Mesodermal cell (in vitro differentiated cells): ENCODE data around the gene ZNF346.

Experiments
- H3K27ac ChIP-seq: 2 replicates; pipeline ENCODE4 v1.7.0; 2013; ENCODE audit warnings: mild to moderate bottlenecking, low read depth, low read length, moderate library complexity; ENCODE audit not compliant: severe bottlenecking
- H3K36me3 ChIP-seq: 2 replicates; pipeline ENCODE4 v1.7.1; 2013; ENCODE audit warnings: mild to moderate bottlenecking, low read length, moderate library complexity; ENCODE audit not compliant: control insufficient read depth, insufficient read depth
- H3K4me1 ChIP-seq: one replicate; pipeline ENCODE4 v1.7.1; 2013; ENCODE audit warnings: mild to moderate bottlenecking, low read length; ENCODE audit not compliant: insufficient read depth, control insufficient read depth, poor library complexity, severe bottlenecking
- H3K4me3 ChIP-seq: 2 replicates; pipeline ENCODE4 v1.7.0; 2013; ENCODE audit warnings: low read length, control low read depth, mild to moderate bottlenecking; ENCODE audit not compliant: insufficient read depth, poor library complexity, severe bottlenecking; ENCODE audit errors: extremely low read depth
- H3K9me3 ChIP-seq: 2 replicates; pipeline ENCODE4 v1.7.1; 2013; ENCODE audit warnings: mild to moderate bottlenecking, low read length, moderate library complexity; ENCODE audit not compliant: control insufficient read depth
- WGBS, 2 experiments: methylation state at CpG; one replicate each; pipeline ENCODE4 v1.1.5; 2013; ENCODE audit warnings: missing lambda C conversion rate in 2 of 2; ENCODE audit not compliant: insufficient coverage in 2 of 2; 5-methylcytosine and 5-hydroxymethylcytosine counted together

Gene ZNF346

DNA sequence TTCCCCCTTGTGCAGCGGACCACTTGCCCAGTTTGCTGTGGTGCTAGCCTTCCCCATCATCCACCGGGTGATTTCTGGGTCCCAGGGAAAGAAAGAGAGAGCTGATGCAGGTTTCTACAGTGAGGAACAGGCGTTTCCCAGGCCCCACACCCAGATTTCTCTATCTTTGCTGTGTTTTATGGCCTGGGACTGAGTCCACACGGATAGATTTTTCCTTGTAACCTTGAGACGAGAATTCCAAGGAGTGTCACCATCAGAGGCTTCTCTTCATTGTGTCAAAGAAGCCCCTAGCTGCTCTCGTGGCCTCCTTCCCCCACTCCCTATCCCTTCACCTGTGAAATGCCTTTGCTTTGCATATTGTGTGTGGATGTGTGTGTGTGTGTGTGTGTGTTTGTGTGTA is 43.0 kb downstream of the ZNF346 start:
- Histone ChIP-seq H3K27ac (no peak overlapping the region), H3K36me3 (peaks cover 36% of the 10 kb centered on the region), H3K4me3 (no peak overlapping the region), H3K4me1 (peaks cover 6% of the 10 kb centered on the region), H3K9me3 (no peaks in the 10 kb centered on the region)
- WGBS, 2 experiments = 87 to 100% methylated on average over 1 to 4 of the region's 6 CpGs

DNA sequence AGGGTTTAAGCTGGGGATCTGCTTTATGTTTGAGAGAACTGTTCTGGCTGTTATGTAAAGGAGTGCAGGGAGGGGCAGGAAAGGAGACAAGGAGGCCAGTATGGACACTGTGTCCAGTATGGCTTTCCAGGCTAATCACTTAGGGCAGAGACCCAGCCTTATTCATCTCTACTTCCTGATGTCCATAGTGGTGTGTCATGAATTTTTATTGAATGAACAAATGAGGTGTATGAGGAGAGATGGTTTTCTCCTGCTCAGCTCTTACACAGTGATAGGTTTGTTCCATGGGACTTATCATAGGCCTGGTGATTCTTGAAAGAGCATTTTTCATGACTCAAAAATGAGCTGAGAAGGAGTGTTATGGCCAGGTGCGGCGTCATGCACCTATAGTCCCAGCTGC is 43.7 kb downstream of the ZNF346 start:
- 94% methylated on average over 2 of the region's 2 CpGs; no CpG with 5 or more reads in 1 of the 2 experiments for WGBS, 2 experiments
- peaks cover 36% of the 10 kb centered on the region for H3K36me3 ChIP-seq
- H3K27ac ChIP-seq = no peak overlapping the region
- H3K4me1 ChIP-seq = peaks cover 6% of the 10 kb centered on the region
- H3K4me3 ChIP-seq = no peak overlapping the region
- no peaks in the 10 kb centered on the region for H3K9me3 ChIP-seq

DNA sequence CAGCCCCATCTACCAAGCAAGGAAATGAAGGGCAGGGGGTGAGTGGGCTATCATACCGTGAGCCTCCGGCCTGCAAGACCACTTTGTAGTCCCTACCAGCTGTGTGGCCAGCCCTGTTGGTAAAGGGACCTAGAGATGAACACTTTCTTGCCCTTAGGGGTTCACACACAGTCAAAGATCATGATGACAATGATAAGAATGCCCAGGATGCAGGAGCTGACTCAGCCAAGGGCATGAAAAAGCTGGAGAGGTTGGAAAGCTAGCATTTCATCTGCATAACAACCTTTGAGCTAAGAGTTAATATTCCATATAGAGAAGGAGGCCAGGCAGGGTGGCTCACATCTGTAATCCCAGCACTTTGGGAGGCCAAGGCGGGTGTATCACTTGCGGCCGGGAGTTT is 45.0 kb downstream of the ZNF346 start:
- no peak overlapping the region for H3K4me3 ChIP-seq
- H3K9me3 ChIP-seq = no peaks in the 10 kb centered on the region
- peaks cover 6% of the 10 kb centered on the region for H3K4me1 ChIP-seq
- H3K27ac ChIP-seq = no peak overlapping the region
- peaks cover 30% of the 10 kb centered on the region for H3K36me3 ChIP-seq
- WGBS, 2 experiments = 100% methylated on average over 1 of the region's 5 CpGs

GRCh38 chr5:177070536-177071191 is 48.2 kb downstream of the ZNF346 start:
- H3K9me3 ChIP-seq = no peaks in the 10 kb centered on the region
- 93 to 94% methylated on average over 4 to 5 of the region's 6 CpGs for WGBS, 2 experiments
- peaks cover 6% of the 10 kb centered on the region for H3K4me1 ChIP-seq
- no peak overlapping the region for H3K27ac ChIP-seq
- H3K36me3 ChIP-seq = peaks cover 3% of the 10 kb centered on the region
- H3K4me3 ChIP-seq = no peak overlapping the region

GRCh38 chr5:177071666-177072385 is 49.3 kb downstream of the ZNF346 start:
- peaks cover 6% of the 10 kb centered on the region for H3K4me1 ChIP-seq
- H3K27ac ChIP-seq = peak overlapping the region; percentile 57
- H3K4me3 ChIP-seq = no peak overlapping the region
- WGBS, 2 experiments = 24 to 42% methylated on average over 4 of the region's 6 CpGs
- H3K36me3 ChIP-seq = no peaks in the 10 kb centered on the region
- H3K9me3 ChIP-seq = no peaks in the 10 kb centered on the region

DNA sequence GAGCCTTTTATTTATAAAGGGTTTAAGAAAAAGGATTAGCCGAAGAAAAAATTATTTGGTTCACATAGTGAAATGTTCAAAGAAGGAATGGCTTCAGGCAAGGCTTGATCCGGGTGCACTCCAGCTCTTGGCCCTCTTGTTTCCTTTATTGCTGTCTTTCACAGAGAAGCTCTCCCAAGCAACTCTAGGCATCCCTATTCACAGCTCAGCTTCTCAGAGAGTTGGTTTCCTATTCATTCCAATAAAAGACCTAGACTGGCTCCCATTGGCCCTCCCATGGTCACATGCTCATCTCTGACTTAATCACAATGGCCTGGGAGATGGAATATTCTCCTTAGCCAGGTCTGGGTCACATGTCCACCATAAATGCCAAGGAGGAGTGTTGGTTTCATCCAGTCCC is 54.8 kb downstream of the ZNF346 start:
- 95 to 100% methylated on average over 2 of the region's 2 CpGs for WGBS, 2 experiments
- H3K36me3 ChIP-seq = no peaks in the 10 kb centered on the region
- no peaks in the 10 kb centered on the region for H3K4me1 ChIP-seq

DNA sequence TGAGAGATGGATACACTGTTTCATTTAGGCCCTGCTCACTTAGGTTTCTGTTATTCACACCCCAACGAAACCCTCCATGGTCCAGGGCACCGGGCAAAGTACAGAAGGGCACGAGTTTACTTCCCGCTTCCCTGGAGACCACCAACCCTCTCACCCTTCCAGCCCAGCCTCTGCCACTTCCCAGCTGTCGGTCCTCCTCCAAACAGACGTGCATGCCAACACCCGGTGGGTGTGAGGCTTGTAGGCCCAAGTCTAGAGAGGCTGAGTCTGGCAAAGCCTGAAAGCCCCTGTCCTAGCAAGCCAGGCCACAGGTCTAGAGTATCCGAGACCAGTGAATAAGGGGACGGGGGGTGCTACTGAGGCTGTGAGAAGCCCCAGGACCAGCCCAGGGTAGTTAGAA is 57.1 kb downstream of the ZNF346 start:
- WGBS, 2 experiments = 89 to 97% methylated on average over 4 to 6 of the region's 9 CpGs
- Histone ChIP-seq H3K4me3 (no peak overlapping the region), H3K9me3 (no peaks in the 10 kb centered on the region), H3K36me3 (no peaks in the 10 kb centered on the region), H3K4me1 (no peaks in the 10 kb centered on the region), H3K27ac (no peak overlapping the region)

More for the DNA sequence above, 54.8 kb downstream of the ZNF346 start:
- H3K27ac ChIP-seq = no peak overlapping the region
- H3K9me3 ChIP-seq = no peaks in the 10 kb centered on the region
- no peak overlapping the region for H3K4me3 ChIP-seq

GRCh38 chr5:177080265-177080664 is 57.8 kb downstream of the ZNF346 start:
- WGBS, 2 experiments = 90 to 100% methylated on average over 5 of the region's 5 CpGs
- no peaks in the 10 kb centered on the region for H3K36me3 ChIP-seq
- no peaks in the 10 kb centered on the region for H3K4me1 ChIP-seq
- H3K4me3 ChIP-seq = no peak overlapping the region
- no peak overlapping the region for H3K27ac ChIP-seq
- no peaks in the 10 kb centered on the region for H3K9me3 ChIP-seq

DNA sequence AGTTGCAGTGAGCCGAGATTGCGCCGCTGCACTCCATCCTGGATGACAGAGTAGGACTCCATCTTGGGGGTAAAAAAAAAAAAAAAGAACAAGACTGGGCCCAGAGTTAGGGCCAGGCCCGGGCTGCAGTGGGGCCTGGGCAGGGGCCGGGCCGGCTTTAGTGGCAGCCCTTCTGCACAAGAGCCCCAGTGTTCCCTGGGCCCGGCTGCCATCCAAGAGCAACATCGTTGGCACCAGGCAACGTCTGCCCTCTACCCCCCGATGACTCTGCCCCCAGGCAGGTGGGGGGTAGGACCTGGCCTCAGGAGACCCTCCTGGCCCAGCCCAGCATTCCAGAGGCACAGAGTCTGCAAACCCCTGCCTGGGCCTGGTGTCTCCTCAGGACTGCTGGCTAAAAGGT is 59.4 kb downstream of the ZNF346 start:
- H3K4me3 ChIP-seq = no peak overlapping the region
- 95 to 97% methylated on average over 7 to 10 of the region's 10 CpGs for WGBS, 2 experiments
- H3K4me1 ChIP-seq = no peaks in the 10 kb centered on the region

GRCh38 chr5:177083357-177083756 is 60.9 kb downstream of the ZNF346 start:
- 70 to 80% methylated on average over 4 of the region's 4 CpGs for WGBS, 2 experiments
- Histone ChIP-seq H3K27ac (no peak overlapping the region), H3K36me3 (no peaks in the 10 kb centered on the region), H3K9me3 (no peaks in the 10 kb centered on the region), H3K4me3 (no peak overlapping the region), H3K4me1 (no peaks in the 10 kb centered on the region)

More for the DNA sequence above, 59.4 kb downstream of the ZNF346 start:
- no peaks in the 10 kb centered on the region for H3K36me3 ChIP-seq
- H3K9me3 ChIP-seq = no peaks in the 10 kb centered on the region
- no peak overlapping the region for H3K27ac ChIP-seq

GRCh38 chr5:177084175-177084574 is 61.7 kb downstream of the ZNF346 start:
- 40 to 88% methylated on average over 1 to 3 of the region's 4 CpGs for WGBS, 2 experiments

More at GRCh38 chr5:177084175-177084574, 61.7 kb downstream of the ZNF346 start:
- H3K9me3 ChIP-seq = no peaks in the 10 kb centered on the region
- H3K27ac ChIP-seq = no peak overlapping the region
- H3K36me3 ChIP-seq = no peaks in the 10 kb centered on the region
- no peak overlapping the region for H3K4me3 ChIP-seq
- H3K4me1 ChIP-seq = peaks cover 4% of the 10 kb centered on the region
